Endothelial cell of umbilical vein (primary cell): Measurements from ENCODE around the gene PLBD1. TPM values are rescaled to one million over a fixed set of nuclear protein-coding genes. Genes with fewer than 3 reads are reported as not detected.

Experiments used
- BruUV-seq: library from RNA; stranded (reverse); fragments of 400-500 nt; replicated peaks from 2 replicates; lab custom pipeline; 2021; lab: Mats Ljungman, UMichigan
- CTCF ChIA-PET: fragments of 300-600, 350-600 bp; sonication (Branson Sonifier 250); formaldehyde crosslinking; loops from one replicate; lab custom pipeline; 2021; ENCODE audit warnings: antibody characterized with exemption, inconsistent platforms; lab: Charles Lee
- POLR2A ChIA-PET: fragments of 300-600, 350-600 bp; sonication (Branson Sonifier 250); formaldehyde crosslinking; loops from one replicate; lab custom pipeline; 2021; ENCODE audit warnings: antibody characterized with exemption, inconsistent platforms; lab: Charles Lee
- DNase-seq: peaks from one replicate; pipeline ENCODE4 v3.0.0-alpha.2; 2011; ENCODE audit warnings: low read depth, low spot score
- FAIRE-seq: peaks from 2 replicates; lab custom pipeline; 2011; peaks lifted over from hg19 to GRCh38; lab: Jason Lieb, UNC
- H2AFZ ChIP-seq: 2 replicates; pipeline ENCODE4 v1.6.0; 2012; ENCODE audit warnings: low read depth, low read length, control low read depth, inconsistent platforms
- H3K27ac ChIP-seq: 2 replicates; pipeline ENCODE4 v1.5.1; 2011; ENCODE audit warnings: low read depth, mild to moderate bottlenecking, control low read depth, low read length, moderate library complexity; ENCODE audit not compliant: insufficient read depth
- H3K27me3 ChIP-seq, 2 experiments: 2 replicates each; pipeline versions ENCODE4 v1.6.0 to v1.6.1; 2011; ENCODE audit warnings: low read length in 2 of 2, mixed read lengths in 1 of 2; ENCODE audit not compliant: control insufficient read depth in 2 of 2, insufficient read depth in 2 of 2
- H3K36me3 ChIP-seq, 2 experiments: 2 replicates in 1 of 2; 3 replicates in 1 of 2; pipeline ENCODE4 v1.5.1; 2011; ENCODE audit warnings: low read length in 2 of 2, mild to moderate bottlenecking in 1 of 2, moderate library complexity in 1 of 2; ENCODE audit not compliant: control insufficient read depth in 2 of 2, insufficient read depth in 2 of 2; ENCODE audit errors: extremely low read depth in 1 of 2
- H3K4me1 ChIP-seq: 3 replicates; pipeline ENCODE4 v1.5.1; 2011; ENCODE audit warnings: mild to moderate bottlenecking, low read length; ENCODE audit not compliant: control insufficient read depth, insufficient read depth; ENCODE audit errors: extremely low read depth
- H3K4me2 ChIP-seq: 2 replicates; pipeline ENCODE4 v1.6.1; 2011; ENCODE audit warnings: low read length, control low read depth, mixed read lengths; ENCODE audit not compliant: insufficient read depth
- H3K4me3 ChIP-seq, 3 experiments: fragments of 200-600 bp in 1 of 3; sonication (generic), shearing (Covaris generic) in 1 of 3; replicated peaks in 1 of 3; 2 replicates each; pipeline ENCODE4 v1.5.1; 2011 to 2016; ENCODE audit warnings: control low read depth in 3 of 3, low read length in 3 of 3, mild to moderate bottlenecking in 2 of 3, inconsistent platforms in 1 of 3, low read depth in 1 of 3, moderate library complexity in 1 of 3; ENCODE audit not compliant: insufficient read depth in 1 of 3
- H3K79me2 ChIP-seq: 2 replicates; pipeline ENCODE4 v1.6.0; 2012; ENCODE audit warnings: low read length, inconsistent platforms; ENCODE audit not compliant: control insufficient read depth, insufficient read depth
- H3K9ac ChIP-seq: replicated peaks from 2 replicates; pipeline ENCODE3; 2011; ENCODE audit warnings: low read length, control low read depth; ENCODE audit not compliant: insufficient read depth; ENCODE audit errors: extremely low read depth
- H3K9me1 ChIP-seq: replicated peaks from 3 replicates; pipeline ENCODE4 v1.6.0; 2011; ENCODE audit warnings: mild to moderate bottlenecking, low read length; ENCODE audit not compliant: control insufficient read depth, insufficient read depth; ENCODE audit errors: extremely low read depth
- H3K9me3 ChIP-seq: replicated peaks from 2 replicates; pipeline ENCODE4 v1.5.1; 2012; ENCODE audit warnings: low read length, inconsistent platforms; ENCODE audit not compliant: control insufficient read depth, insufficient read depth
- H4K20me1 ChIP-seq: replicated peaks from 2 replicates; pipeline ENCODE3; 2011; ENCODE audit warnings: mild to moderate bottlenecking, low read length; ENCODE audit not compliant: control insufficient read depth, insufficient read depth; ENCODE audit errors: extremely low read depth
- CTCF ChIP-seq, 2 donors: IDR thresholded peaks; 1 replicate in 1 of 2; 2 replicates in 1 of 2; pipeline ENCODE4 v1.5.1; 2011; ENCODE audit warnings: low read length in 2 of 2, mild to moderate bottlenecking in 2 of 2, moderate library complexity in 2 of 2, control low read depth in 1 of 2, inconsistent platforms in 1 of 2, low read depth in 1 of 2; ENCODE audit not compliant: insufficient read depth in 1 of 2; ENCODE audit errors: extremely low read depth in 1 of 2
- EZH2 ChIP-seq: IDR thresholded peaks from 2 replicates; pipeline ENCODE4 v1.6.1; 2012; ENCODE audit warnings: borderline replicate concordance, low read depth, mild to moderate bottlenecking, moderate library complexity, low read length, inconsistent platforms; ENCODE audit not compliant: severe bottlenecking
- FOS ChIP-seq: IDR thresholded peaks from 2 replicates; pipeline ENCODE4 v1.6.1; 2011; ENCODE audit warnings: mild to moderate bottlenecking, low read length, moderate library complexity, borderline replicate concordance; ENCODE audit not compliant: insufficient read depth
- GATA2 ChIP-seq: IDR thresholded peaks from 2 replicates; pipeline ENCODE4 v1.7.0; 2011; ENCODE audit warnings: low read depth, mild to moderate bottlenecking, moderate library complexity, mixed read lengths, low read length; ENCODE audit not compliant: insufficient read length, insufficient read depth
- JUN ChIP-seq: IDR thresholded peaks from 2 replicates; pipeline ENCODE4 v1.6.1; 2011; ENCODE audit warnings: borderline replicate concordance, low read depth; ENCODE audit not compliant: insufficient read length, insufficient read depth
- MAX ChIP-seq: IDR thresholded peaks from 2 replicates; pipeline ENCODE4 v1.6.1; 2011; ENCODE audit not compliant: insufficient read depth, insufficient read length
- MYC ChIP-seq: IDR thresholded peaks from one replicate; pipeline ENCODE4 v1.6.1; 2011; ENCODE audit warnings: mild to moderate bottlenecking, low read depth, low read length
- POLR2A ChIP-seq: IDR thresholded peaks from 2 replicates; pipeline ENCODE4 v1.6.1; 2012; ENCODE audit warnings: low read depth, mild to moderate bottlenecking, control low read depth, low read length
- POLR2AphosphoS5 ChIP-seq: IDR thresholded peaks from 2 replicates; pipeline ENCODE4 v1.6.1; 2012; ENCODE audit warnings: low read depth, mild to moderate bottlenecking, control low read depth, low read length, moderate library complexity; ENCODE audit not compliant: insufficient read depth
- dilution Hi-C: fragments of 300-500 bp; cut with MboI; formaldehyde crosslinking; loops from one replicate; pipeline ENCODE4 v1.15.0; 2019; ENCODE audit warnings: low sequenced_read_pairs; ENCODE audit not compliant: extremely low pct_ligation_motif_present
- intact Hi-C: fragments of 100-400 bp; cut with micrococcal nuclease; formaldehyde crosslinking; loops from one replicate; pipeline ENCODE4 v1.10.0; 2022
- polyA plus RNA-seq, 4 experiments: library from polyadenylated mRNA; depleted of rRNA in 3 of 4; stranded (reverse) in 3 of 4; unstranded in 1 of 4; fragments of >200 nt; gene quantifications; 2 replicates each; pipeline versions ENCODE4 v1.2.1 to v1.2.3, GENCODE V29; 2011 to 2012; ENCODE audit warnings: missing spikeins in 1 of 4
- total RNA-seq: library from RNA; stranded (reverse); gene quantifications from 2 replicates; pipeline ENCODE4 v1.2.3, GENCODE V29; 2021

Gene PLBD1
- total and polyA plus RNA-seq, 2 donors (not counting 3 experiments of a cell fraction or from before 2014, with no cell fraction given): 0.04 TPM; not detected in 1

DNA sequence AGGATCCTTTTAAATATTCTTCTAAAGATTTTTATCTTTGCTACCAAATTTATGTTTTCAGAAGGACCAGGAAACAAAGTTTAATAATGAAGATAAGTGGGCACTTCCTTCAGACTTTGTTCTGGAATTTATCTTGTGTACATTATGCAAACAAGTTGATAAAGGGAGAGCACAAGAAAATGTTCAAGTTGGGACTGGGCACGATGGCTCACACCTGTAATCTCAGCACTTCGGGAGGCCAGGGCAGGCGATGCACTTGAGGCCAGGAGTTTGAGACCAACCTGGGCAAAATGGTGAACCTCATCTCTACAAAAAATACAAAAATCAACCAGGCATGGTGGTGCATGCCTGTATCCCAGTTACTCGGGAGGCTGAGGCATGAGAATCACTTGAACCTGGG is 4.6 kb downstream of the PLBD1 start:
- H3K9ac ChIP-seq: no peak overlapping the region
- no peaks in the 10 kb centered on the region for H4K20me1 ChIP-seq
- peaks cover 3 to 7% of the 10 kb centered on the region in 2 experiments for H3K27me3 ChIP-seq
- CTCF ChIA-PET: interaction anchor here (0.7 kb wide), 1 partner anchor 109 kb away, joined by 3 read pairs; no protein-coding TSS in a partner anchor
- no peak overlapping the region for H3K27ac ChIP-seq
- POLR2A ChIA-PET: no interaction called here
- dilution Hi-C loops (no loop called here), intact Hi-C loops (no loop called here)
- TF ChIP-seq POLR2A (no peak), MYC (no peak), POLR2AphosphoS5 (no peak), JUN (no peak), CTCF (IDR thresholded peaks at IDR 0.05; ENCODE audit: extremely low read depth in 1 of 2, insufficient read depth in 1 of 2, low read depth in 1 of 2, low read length in 2 of 2) (no peak)
- no peaks in the 10 kb centered on the region for H3K9me3 ChIP-seq
- H3K4me3 ChIP-seq: no peak overlapping the region
- no peaks in the 10 kb centered on the region for H3K36me3 ChIP-seq
- no peak overlapping the region for H2AFZ ChIP-seq
- H3K4me2 ChIP-seq: no peak overlapping the region
- DNase-seq: no peak
- FAIRE-seq: no peak
- H3K4me1 ChIP-seq: no peaks in the 10 kb centered on the region
- H3K79me2 ChIP-seq: no peaks in the 10 kb centered on the region
- H3K9me1 ChIP-seq: no peaks in the 10 kb centered on the region
- no TSS peak for BruUV-seq

GRCh38 chr12:14562279-14562678 is 5.4 kb downstream of the PLBD1 start:
- no peaks in the 10 kb centered on the region for H3K4me1 ChIP-seq
- POLR2A ChIA-PET: no interaction called here
- H3K9ac ChIP-seq: no peak overlapping the region
- dilution Hi-C loops: no loop called here
- intact Hi-C loops: no loop called here
- no TSS peak for BruUV-seq
- TF ChIP-seq FOS (no peak), JUN (no peak), MAX (no peak), EZH2 (no peak), GATA2 (no peak), POLR2A (no peak), MYC (no peak), CTCF (IDR thresholded peaks at IDR 0.05; ENCODE audit: extremely low read depth in 1 of 2, insufficient read depth in 1 of 2, low read depth in 1 of 2, low read length in 2 of 2) (no peak)
- H3K4me2 ChIP-seq: no peak overlapping the region
- no peaks in the 10 kb centered on the region for H3K9me3 ChIP-seq
- no peak overlapping the region for H3K27ac ChIP-seq
- DNase-seq (no peak), FAIRE-seq (no peak)
- no peaks in the 10 kb centered on the region for H4K20me1 ChIP-seq
- peaks cover 0 to 4% of the 10 kb centered on the region in 2 experiments for H3K27me3 ChIP-seq
- H3K79me2 ChIP-seq: no peaks in the 10 kb centered on the region
- H2AFZ ChIP-seq: no peak overlapping the region
- no peak overlapping the region for H3K4me3 ChIP-seq
- H3K36me3 ChIP-seq: no peaks in the 10 kb centered on the region
- CTCF ChIA-PET: interaction anchor here (0.7 kb wide), 1 partner anchor 110 kb away, joined by 3 read pairs; no protein-coding TSS in a partner anchor
- no peaks in the 10 kb centered on the region for H3K9me1 ChIP-seq
